HPDE6-E6E7 (cell line): ENCODE measurements around the gene CT47A1.
"Not testable (repeated sequence)": the region's sequence is repeated elsewhere in the genome, so short reads cannot be mapped to it uniquely, and the experiment has no call there.

ENCODE experiments used
- DNase-seq: peaks from one replicate; pipeline ENCODE4 v3.0.0; 2011; ENCODE audit warnings: missing footprints; ENCODE audit errors: extremely low spot score

CT47A1 gene

GRCh38 chrX:120985660-120986059 lies at the start of gene CT47A1:
Gene CT47A1, minus strand, starts transcription at chrX:120985760. Its CDS starts 231 bp downstream, at chrX:120985529.
- not testable (repeated sequence) for DNase-seq

GRCh38 chrX:121032531-121032930 lies 47.0 kb upstream of the CT47A1 start:
- DNase-seq = no peak

GRCh38 chrX:121030083-121030482 lies 44.5 kb upstream of the CT47A1 start:
- no peak for DNase-seq

GRCh38 chrX:121028419-121028818 lies 42.9 kb upstream of the CT47A1 start:
- no peak for DNase-seq

- DNase-seq = no peak
Measured at GRCh38 chrX:121014826-121015225, 29.3 kb upstream of the CT47A1 start.

- DNase-seq = no peak
Measured at GRCh38 chrX:121013897-121014455, 28.4 kb upstream of the CT47A1 start.

GRCh38 chrX:121011254-121011653 lies 25.7 kb upstream of the CT47A1 start:
- no peak for DNase-seq

- no peak for DNase-seq
Measured at GRCh38 chrX:121010218-121010617, 24.7 kb upstream of the CT47A1 start.

- DNase-seq = no peak
Measured at GRCh38 chrX:121009764-121010163, 24.2 kb upstream of the CT47A1 start.

- no peak for DNase-seq
Measured at GRCh38 chrX:121008920-121009319, 23.4 kb upstream of the CT47A1 start.

GRCh38 chrX:121000589-121000988 lies 15.0 kb upstream of the CT47A1 start:
- DNase-seq = no peak

GRCh38 chrX:120999413-120999812 lies 13.9 kb upstream of the CT47A1 start:
- DNase-seq = no peak

GRCh38 chrX:120956500-120956899 lies 29.1 kb downstream of the CT47A1 start, which contains the start of gene CT47A7:
Gene CT47A7, minus strand, starts transcription at chrX:120956600. Its CDS starts 255 bp downstream, at chrX:120956345.
- not testable (repeated sequence) for DNase-seq
